Keratinocyte (primary cell): Measurements from ENCODE around the gene SBK1.

Experiments used
- EZH2 ChIP-seq: IDR thresholded peaks from one replicate; pipeline ENCODE4 v1.6.1; 2012; ENCODE audit warnings: inconsistent platforms, mild to moderate bottlenecking, low read length, moderate library complexity
- TF ChIP-seq, protein P1 (sequence below), 3 experiments: IDR thresholded peaks in 1 of 3; conservative IDR thresholded peaks in 1 of 3; optimal IDR thresholded peaks in 1 of 3; 2 replicates in 2 of 3; 3 replicates in 1 of 3; pipeline versions ENCODE3 to v1.5.1; 2011; ENCODE audit warnings: low read length in 3 of 3, mild to moderate bottlenecking in 3 of 3, moderate library complexity in 2 of 3, control low read depth in 1 of 3, inconsistent platforms in 1 of 3; ENCODE audit not compliant: insufficient read depth in 2 of 3; ENCODE audit errors: extremely low read depth in 1 of 3

DNA sequence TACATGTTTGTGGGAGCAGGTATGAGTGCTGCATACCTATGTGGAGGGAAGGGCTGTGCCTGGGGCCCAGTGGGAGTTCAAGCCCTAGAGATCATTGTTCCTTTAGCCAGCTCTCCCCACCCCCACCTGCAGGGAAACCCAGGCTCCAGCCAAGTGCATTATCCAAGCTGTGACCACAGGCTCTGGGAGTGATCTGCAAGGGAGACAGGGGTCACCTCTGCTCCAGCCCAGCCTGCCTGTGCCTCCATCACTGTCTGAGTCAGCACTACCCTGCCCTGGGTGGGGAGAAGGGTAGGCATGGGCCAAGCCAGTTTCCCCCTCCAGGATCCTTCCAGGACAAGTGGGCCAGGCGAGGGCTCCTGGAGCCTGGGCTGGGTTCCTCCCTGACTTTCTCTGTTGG lies 32.1 kb upstream of the SBK1 start:
- TF ChIP-seq, protein P1, sequence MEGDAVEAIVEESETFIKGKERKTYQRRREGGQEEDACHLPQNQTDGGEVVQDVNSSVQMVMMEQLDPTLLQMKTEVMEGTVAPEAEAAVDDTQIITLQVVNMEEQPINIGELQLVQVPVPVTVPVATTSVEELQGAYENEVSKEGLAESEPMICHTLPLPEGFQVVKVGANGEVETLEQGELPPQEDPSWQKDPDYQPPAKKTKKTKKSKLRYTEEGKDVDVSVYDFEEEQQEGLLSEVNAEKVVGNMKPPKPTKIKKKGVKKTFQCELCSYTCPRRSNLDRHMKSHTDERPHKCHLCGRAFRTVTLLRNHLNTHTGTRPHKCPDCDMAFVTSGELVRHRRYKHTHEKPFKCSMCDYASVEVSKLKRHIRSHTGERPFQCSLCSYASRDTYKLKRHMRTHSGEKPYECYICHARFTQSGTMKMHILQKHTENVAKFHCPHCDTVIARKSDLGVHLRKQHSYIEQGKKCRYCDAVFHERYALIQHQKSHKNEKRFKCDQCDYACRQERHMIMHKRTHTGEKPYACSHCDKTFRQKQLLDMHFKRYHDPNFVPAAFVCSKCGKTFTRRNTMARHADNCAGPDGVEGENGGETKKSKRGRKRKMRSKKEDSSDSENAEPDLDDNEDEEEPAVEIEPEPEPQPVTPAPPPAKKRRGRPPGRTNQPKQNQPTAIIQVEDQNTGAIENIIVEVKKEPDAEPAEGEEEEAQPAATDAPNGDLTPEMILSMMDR (optimal IDR thresholded peaks at IDR 0.05 in 1 of 3, IDR thresholded peaks at IDR 0.05 in 1 of 3, conservative IDR thresholded peaks at IDR 0.05 in 1 of 3; ENCODE audit: extremely low read depth in 1 of 3, insufficient read depth in 2 of 3, low read length in 3 of 3), result no peak
- TF ChIP-seq EZH2, result no peak
